Endothelial cell (in vitro differentiated cells): Measurements from ENCODE around the gene MPG. TPM values are rescaled to one million over a fixed set of nuclear protein-coding genes. Genes with fewer than 3 reads are reported as not detected.
A peak's percentile ranks its signal among the peaks of the same experiment; 100 is the strongest.
"Not testable (repeated sequence)": the region's sequence is repeated elsewhere in the genome, so short reads cannot be mapped to it uniquely, and the experiment has no call there.

Experiments used
- DNase-seq: peaks from one replicate; pipeline ENCODE4 v3.0.0; 2021; ENCODE audit warnings: low spot score
- H3K27ac Mint-ChIP-seq: one replicate; pipeline ENCODE4 v1.8.0; 2021; ENCODE audit warnings: mixed read lengths, inconsistent platforms; ENCODE audit not compliant: unreplicated experiment
- H3K27me3 Mint-ChIP-seq: one replicate; pipeline ENCODE4 v1.8.0; 2021; ENCODE audit warnings: mild to moderate bottlenecking, moderate library complexity, mixed read lengths, inconsistent platforms; ENCODE audit not compliant: unreplicated experiment
- H3K36me3 Mint-ChIP-seq: one replicate; pipeline ENCODE4 v1.8.0; 2021; ENCODE audit warnings: mild to moderate bottlenecking, low read depth, mixed read lengths, inconsistent platforms; ENCODE audit not compliant: unreplicated experiment
- H3K4me1 Mint-ChIP-seq: one replicate; pipeline ENCODE4 v1.8.0; 2021; ENCODE audit warnings: mild to moderate bottlenecking, mixed read lengths, inconsistent platforms; ENCODE audit not compliant: unreplicated experiment
- H3K4me3 Mint-ChIP-seq: one replicate; pipeline ENCODE4 v1.8.0; 2021; ENCODE audit warnings: mild to moderate bottlenecking, mixed read lengths, inconsistent platforms; ENCODE audit not compliant: unreplicated experiment
- H3K9me3 Mint-ChIP-seq: one replicate; pipeline ENCODE4 v1.8.0; 2021; ENCODE audit warnings: mixed read lengths, inconsistent platforms; ENCODE audit not compliant: unreplicated experiment
- total RNA-seq: library from RNA; stranded (reverse); fragmentation: NEBNext Ultra II Directional; extraction: Animal tissue kit (Norgen Biotek cat#: 25700); gene quantifications from one replicate; pipeline ENCODE4 v1.2.1, GENCODE V29; 2021; ENCODE audit not compliant: unreplicated experiment
- TF ChIP-seq, protein P1 (sequence below): fragments of 200-600 bp; sonication (generic); IDR thresholded peaks from one replicate; pipeline ENCODE4 v1.5.0; 2021; ENCODE audit warnings: antibody characterized with exemption; ENCODE audit not compliant: unreplicated experiment

Gene MPG
- total RNA-seq, 1 donor from 2014 or later: 38.6 TPM

DNA sequence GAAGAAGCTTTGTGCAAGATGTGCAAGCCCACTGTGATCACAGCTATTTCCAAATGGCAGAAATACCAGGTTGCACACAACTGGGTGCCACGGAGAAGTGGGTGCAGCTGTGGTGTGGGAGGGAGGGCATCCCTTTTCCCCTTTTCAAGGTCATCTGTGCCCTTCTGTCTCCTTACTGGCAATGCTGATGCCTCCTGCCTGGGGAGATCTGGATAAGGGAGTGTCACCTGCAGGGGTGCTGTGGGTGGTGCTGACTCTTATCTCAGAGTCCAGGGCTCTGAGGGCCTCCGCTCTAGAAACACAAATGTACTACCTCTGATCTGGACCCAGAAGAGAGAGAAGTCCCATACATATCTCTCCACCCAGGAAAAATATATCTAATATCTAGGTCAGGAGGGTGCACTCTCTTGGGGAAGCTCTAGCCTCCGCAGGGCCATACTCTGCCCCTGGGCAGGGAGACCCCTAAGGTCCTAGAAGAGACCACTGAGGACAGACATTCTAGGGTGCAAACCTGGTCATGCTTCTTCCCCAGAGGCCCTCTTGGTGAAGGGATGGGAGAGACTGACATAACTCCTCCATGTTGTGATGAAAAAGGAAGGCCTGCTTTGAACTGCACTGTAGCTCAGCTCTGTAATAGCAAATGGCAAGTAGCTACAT, 41.9 kb downstream of the MPG start:
- H3K9me3 Mint-ChIP-seq: no peaks in the 10 kb centered on the region

DNA sequence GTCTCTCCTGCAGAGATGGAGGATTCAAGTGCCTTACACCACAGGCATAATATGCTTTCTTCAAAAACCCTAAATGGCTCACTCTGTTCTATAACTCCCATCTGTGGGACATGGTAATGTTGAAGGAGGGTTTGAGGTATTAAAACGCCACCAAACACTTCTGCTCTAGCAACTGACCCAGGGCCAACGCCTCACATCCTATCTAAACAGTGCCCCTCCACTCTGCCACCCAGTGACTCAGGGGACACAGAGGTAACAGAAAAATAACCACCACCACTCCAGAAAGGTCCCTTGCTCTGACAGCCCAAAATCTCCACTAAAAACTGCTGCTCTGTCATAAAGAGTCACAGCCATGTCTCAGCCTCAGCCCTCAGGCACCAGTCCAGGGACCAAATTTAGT, 42.7 kb downstream of the MPG start:
- TF ChIP-seq, protein P1, sequence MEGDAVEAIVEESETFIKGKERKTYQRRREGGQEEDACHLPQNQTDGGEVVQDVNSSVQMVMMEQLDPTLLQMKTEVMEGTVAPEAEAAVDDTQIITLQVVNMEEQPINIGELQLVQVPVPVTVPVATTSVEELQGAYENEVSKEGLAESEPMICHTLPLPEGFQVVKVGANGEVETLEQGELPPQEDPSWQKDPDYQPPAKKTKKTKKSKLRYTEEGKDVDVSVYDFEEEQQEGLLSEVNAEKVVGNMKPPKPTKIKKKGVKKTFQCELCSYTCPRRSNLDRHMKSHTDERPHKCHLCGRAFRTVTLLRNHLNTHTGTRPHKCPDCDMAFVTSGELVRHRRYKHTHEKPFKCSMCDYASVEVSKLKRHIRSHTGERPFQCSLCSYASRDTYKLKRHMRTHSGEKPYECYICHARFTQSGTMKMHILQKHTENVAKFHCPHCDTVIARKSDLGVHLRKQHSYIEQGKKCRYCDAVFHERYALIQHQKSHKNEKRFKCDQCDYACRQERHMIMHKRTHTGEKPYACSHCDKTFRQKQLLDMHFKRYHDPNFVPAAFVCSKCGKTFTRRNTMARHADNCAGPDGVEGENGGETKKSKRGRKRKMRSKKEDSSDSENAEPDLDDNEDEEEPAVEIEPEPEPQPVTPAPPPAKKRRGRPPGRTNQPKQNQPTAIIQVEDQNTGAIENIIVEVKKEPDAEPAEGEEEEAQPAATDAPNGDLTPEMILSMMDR: no peak

More for the DNA sequence above, 41.9 kb downstream of the MPG start:
- DNase-seq: no peak
- no peak overlapping the region for H3K4me3 Mint-ChIP-seq
- H3K4me1 Mint-ChIP-seq: no peaks in the 10 kb centered on the region
- H3K27me3 Mint-ChIP-seq: peaks cover 2% of the 10 kb centered on the region
- no peak overlapping the region for H3K27ac Mint-ChIP-seq
- H3K36me3 Mint-ChIP-seq: peaks cover 19% of the 10 kb centered on the region
- TF ChIP-seq, protein P1: no peak

DNA sequence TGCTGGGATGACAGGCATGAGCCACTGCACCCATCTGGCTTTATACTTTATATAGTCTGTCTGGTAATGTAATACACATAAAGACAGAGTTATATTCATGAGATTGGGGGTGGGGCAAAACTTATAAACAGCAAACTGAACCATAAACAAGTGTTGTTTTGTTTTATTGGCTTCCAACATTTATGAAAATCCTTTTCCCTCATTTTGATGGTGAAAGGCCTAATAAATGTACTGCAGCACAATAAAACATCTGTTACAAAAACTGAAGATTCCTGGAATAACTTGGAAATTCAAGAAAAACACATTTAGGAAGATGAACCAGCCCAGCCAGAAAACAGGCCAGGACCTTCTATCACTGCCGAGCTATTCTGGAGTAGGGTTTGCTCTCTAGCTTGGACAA, 44.3 kb downstream of the MPG start:
- Mint-ChIP-seq H3K27me3 (peaks cover 2% of the 10 kb centered on the region), H3K36me3 (peaks cover 10% of the 10 kb centered on the region), H3K27ac (no peak overlapping the region), H3K4me1 (no peaks in the 10 kb centered on the region), H3K9me3 (no peaks in the 10 kb centered on the region), H3K4me3 (no peak overlapping the region)
- TF ChIP-seq, protein P1: no peak
- no peak for DNase-seq

More for the DNA sequence above, 42.7 kb downstream of the MPG start:
- Mint-ChIP-seq H3K4me3 (no peak overlapping the region), H3K4me1 (no peaks in the 10 kb centered on the region), H3K27me3 (peaks cover 2% of the 10 kb centered on the region), H3K36me3 (peaks cover 19% of the 10 kb centered on the region), H3K27ac (no peak overlapping the region), H3K9me3 (no peaks in the 10 kb centered on the region)
- no peak for DNase-seq

DNA sequence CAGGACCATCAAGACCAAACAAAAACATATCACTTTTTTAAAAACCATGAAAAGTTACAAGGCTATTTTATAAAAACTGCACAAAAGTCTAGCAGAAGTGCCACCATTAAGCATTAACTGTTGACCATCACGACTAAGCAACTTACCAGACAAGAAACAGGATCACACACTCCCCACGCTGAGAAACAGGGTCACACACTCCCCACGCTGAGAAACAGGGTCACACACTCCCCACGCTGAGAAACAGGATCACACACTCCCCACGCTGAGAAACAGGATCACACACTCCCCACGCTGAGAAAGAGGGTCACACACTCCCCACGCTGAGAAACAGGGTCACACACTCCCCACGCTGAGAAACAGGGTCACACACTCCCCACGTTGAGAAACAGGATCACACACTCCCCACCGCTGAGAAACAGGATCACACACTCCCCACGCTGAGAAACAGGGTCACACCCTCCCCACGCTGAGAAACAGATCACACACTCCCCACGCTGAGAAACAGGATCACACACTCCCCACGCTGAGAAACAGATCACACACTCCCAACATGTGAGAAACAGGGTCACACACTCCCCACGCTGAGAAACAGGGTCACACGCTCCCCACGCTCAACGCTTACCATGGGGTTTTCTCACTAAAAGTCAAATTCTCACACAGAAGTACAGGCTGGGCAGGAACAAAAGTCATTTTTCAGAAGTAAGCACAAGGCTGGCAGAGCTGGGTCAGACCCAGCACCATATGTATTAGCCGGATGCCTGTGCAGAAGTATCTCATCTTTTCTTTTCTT, 45.7 kb downstream of the MPG start:
- DNase-seq, H3K9me3 Mint-ChIP-seq, H3K27me3 Mint-ChIP-seq, H3K27ac Mint-ChIP-seq, H3K4me1 Mint-ChIP-seq: not testable (repeated sequence)
- Mint-ChIP-seq H3K36me3 (peaks cover 10% of the 10 kb centered on the region), H3K4me3 (peak overlapping the region; percentile 3)

DNA sequence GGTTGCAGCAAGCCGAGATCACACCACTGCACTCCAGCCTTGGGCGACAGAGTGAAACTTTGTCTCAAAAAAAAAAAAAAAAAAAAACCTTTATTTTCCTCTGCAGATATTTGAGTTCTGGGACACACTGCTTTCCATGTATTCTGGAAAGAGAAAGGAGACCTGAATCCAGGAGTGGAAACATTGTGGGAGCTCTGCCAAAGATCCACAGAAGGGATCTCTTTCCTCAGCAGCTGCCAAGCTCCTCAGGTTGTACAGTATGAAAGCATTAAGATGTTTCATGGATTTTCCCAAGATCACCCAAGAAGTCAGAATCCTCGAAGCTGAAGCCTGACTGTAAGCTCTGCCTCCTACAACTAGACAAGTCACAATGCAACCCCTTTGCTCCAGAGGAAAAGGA, 47.0 kb downstream of the MPG start:
- Mint-ChIP-seq H3K27me3 (peaks cover 2% of the 10 kb centered on the region), H3K27ac (no peak overlapping the region), H3K9me3 (no peaks in the 10 kb centered on the region), H3K4me3 (no peak overlapping the region), H3K4me1 (no peaks in the 10 kb centered on the region), H3K36me3 (peaks cover 10% of the 10 kb centered on the region)
- TF ChIP-seq, protein P1: no peak
- no peak for DNase-seq
